ENCODE results near the gene TAF1B. TPM values are rescaled to one million over a fixed set of nuclear protein-coding genes. Genes with fewer than 3 reads are reported as not detected.

TAF1B gene
- total and polyA plus RNA-seq, 2 donors (not counting 1 experiment from before 2014, with no cell fraction given) = 19.5 to 32.9 TPM

GRCh38 chr2:9958057-9958456 lies 114.8 kb downstream of the TAF1B start:
- H3K79me2 ChIP-seq (ENCODE audit: control insufficient read depth, insufficient read depth, low read length) = no peaks in the 10 kb centered on the region

DNA sequence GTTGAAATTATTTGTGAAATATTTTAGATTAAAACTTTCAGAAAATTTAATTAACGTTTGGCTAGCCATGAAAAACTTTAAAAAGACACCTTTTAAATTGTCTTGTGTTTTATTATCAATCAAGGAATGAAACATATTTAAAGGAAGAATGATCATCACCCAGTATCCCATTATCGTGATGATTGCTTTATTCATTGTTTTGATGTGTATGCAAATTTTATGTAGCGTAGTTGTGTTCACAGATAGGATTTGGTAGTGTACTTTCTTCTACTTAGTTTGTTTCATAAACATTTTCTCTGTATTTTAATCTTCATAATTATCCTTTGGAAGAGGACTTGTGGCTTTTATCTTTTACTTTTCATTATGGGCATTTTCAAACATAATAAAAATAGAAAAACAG lies 116.0 kb downstream of the TAF1B start:
- no peaks in the 10 kb centered on the region for H3K79me2 ChIP-seq (ENCODE audit: control insufficient read depth, insufficient read depth, low read length)
- H3K4me2 ChIP-seq (ENCODE audit: extremely low read depth, insufficient read depth, low read length) = no peak overlapping the region
- TF ChIP-seq EZH2 (IDR thresholded peaks at IDR 0.05; ENCODE audit: low read length, missing control alignments) = no peak
- TF ChIP-seq CTCF (conservative IDR thresholded peaks at IDR 0.05 in 1 of 2, IDR thresholded peaks at IDR 0.05 in 1 of 2; ENCODE audit: low read depth in 1 of 2, low read length in 2 of 2) = no peak

More at GRCh38 chr2:9958057-9958456, 114.8 kb downstream of the TAF1B start:
- Histone ChIP-seq H3K4me3 (replicated peaks in 1 of 4; ENCODE audit: control extremely low read depth in 1 of 4, insufficient read depth in 1 of 4, low read depth in 3 of 4, low read length in 4 of 4) (no peak overlapping the region), H3K4me2 (ENCODE audit: extremely low read depth, insufficient read depth, low read length) (no peak overlapping the region), H2AFZ (ENCODE audit: low read length) (no peak overlapping the region), H3K27ac (ENCODE audit: insufficient read depth, low read length) (no peak overlapping the region), H3K9ac (ENCODE audit: insufficient read depth, low read length) (no peak overlapping the region), H3K36me3 (ENCODE audit: control insufficient read depth, insufficient read depth, low read length) (no peaks in the 10 kb centered on the region), H3K9me3 (ENCODE audit: control insufficient read depth, insufficient read depth, low read depth, low read length) (no peaks in the 10 kb centered on the region), H4K20me1 (ENCODE audit: control insufficient read depth, extremely low read depth, insufficient read depth, low read length) (no peaks in the 10 kb centered on the region), H3K4me1 (ENCODE audit: control insufficient read depth, extremely low read depth, insufficient read depth, low read length) (no peaks in the 10 kb centered on the region), H3K27me3 (ENCODE audit: control insufficient read depth, insufficient read depth, low read length) (no peaks in the 10 kb centered on the region)
- TF ChIP-seq EZH2 (IDR thresholded peaks at IDR 0.05; ENCODE audit: low read length, missing control alignments) (no peak), CTCF (conservative IDR thresholded peaks at IDR 0.05 in 1 of 2, IDR thresholded peaks at IDR 0.05 in 1 of 2; ENCODE audit: low read depth in 1 of 2, low read length in 2 of 2) (no peak)
- no peak for DNase-seq (ENCODE audit: low read depth in 2 of 2)

GRCh38 chr2:9961013-9961412 lies 117.7 kb downstream of the TAF1B start:
- H3K36me3 ChIP-seq (ENCODE audit: control insufficient read depth, insufficient read depth, low read length) = no peaks in the 10 kb centered on the region
- H3K27ac ChIP-seq (ENCODE audit: insufficient read depth, low read length) = no peak overlapping the region
- DNase-seq (ENCODE audit: low read depth in 2 of 2) = no peak
- no peaks in the 10 kb centered on the region for H3K9me3 ChIP-seq (ENCODE audit: control insufficient read depth, insufficient read depth, low read depth, low read length)
- no peak overlapping the region for H3K4me3 ChIP-seq (replicated peaks in 1 of 4; ENCODE audit: control extremely low read depth in 1 of 4, insufficient read depth in 1 of 4, low read depth in 3 of 4, low read length in 4 of 4)
- no peaks in the 10 kb centered on the region for H3K79me2 ChIP-seq (ENCODE audit: control insufficient read depth, insufficient read depth, low read length)
- H4K20me1 ChIP-seq (ENCODE audit: control insufficient read depth, extremely low read depth, insufficient read depth, low read length) = no peaks in the 10 kb centered on the region
- no peak overlapping the region for H2AFZ ChIP-seq (ENCODE audit: low read length)
- no peaks in the 10 kb centered on the region for H3K4me1 ChIP-seq (ENCODE audit: control insufficient read depth, extremely low read depth, insufficient read depth, low read length)
- no peak overlapping the region for H3K4me2 ChIP-seq (ENCODE audit: extremely low read depth, insufficient read depth, low read length)
- TF ChIP-seq EZH2 (IDR thresholded peaks at IDR 0.05; ENCODE audit: low read length, missing control alignments) (no peak), CTCF (conservative IDR thresholded peaks at IDR 0.05 in 1 of 2, IDR thresholded peaks at IDR 0.05 in 1 of 2; ENCODE audit: low read depth in 1 of 2, low read length in 2 of 2) (no peak)
- no peak overlapping the region for H3K9ac ChIP-seq (ENCODE audit: insufficient read depth, low read length)
- H3K27me3 ChIP-seq (ENCODE audit: control insufficient read depth, insufficient read depth, low read length) = no peaks in the 10 kb centered on the region

More for the DNA sequence above, 116.0 kb downstream of the TAF1B start:
- no peak for DNase-seq (ENCODE audit: low read depth in 2 of 2)
- H3K4me3 ChIP-seq (replicated peaks in 1 of 4; ENCODE audit: control extremely low read depth in 1 of 4, insufficient read depth in 1 of 4, low read depth in 3 of 4, low read length in 4 of 4) = no peak overlapping the region
- H3K4me1 ChIP-seq (ENCODE audit: control insufficient read depth, extremely low read depth, insufficient read depth, low read length) = no peaks in the 10 kb centered on the region
- H3K27me3 ChIP-seq (ENCODE audit: control insufficient read depth, insufficient read depth, low read length) = no peaks in the 10 kb centered on the region
- H3K9me3 ChIP-seq (ENCODE audit: control insufficient read depth, insufficient read depth, low read depth, low read length) = no peaks in the 10 kb centered on the region
- no peak overlapping the region for H2AFZ ChIP-seq (ENCODE audit: low read length)
- no peaks in the 10 kb centered on the region for H3K36me3 ChIP-seq (ENCODE audit: control insufficient read depth, insufficient read depth, low read length)
- no peak overlapping the region for H3K9ac ChIP-seq (ENCODE audit: insufficient read depth, low read length)
- H4K20me1 ChIP-seq (ENCODE audit: control insufficient read depth, extremely low read depth, insufficient read depth, low read length) = no peaks in the 10 kb centered on the region
- H3K27ac ChIP-seq (ENCODE audit: insufficient read depth, low read length) = no peak overlapping the region
